ENCODE results near the gene IGDCC3. TPM values are rescaled to one million over a fixed set of nuclear protein-coding genes. Genes with fewer than 3 reads are reported as not detected.

Gene IGDCC3
- polyA plus RNA-seq, 2 of the 4 experiments (the other 2 are of a cell fraction): 0.04 to 0.12 TPM

- 67% methylated on average over 4 of the region's 5 CpGs for WGBS (ENCODE audit: missing lambda C conversion rate)
Measured at GRCh38 chr15:65333856-65334255, 43.9 kb downstream of the IGDCC3 start.

GRCh38 chr15:65333148-65333820 lies 44.5 kb downstream of the IGDCC3 start:
- CTCF ChIA-PET: interaction anchor here (0.8 to 9.2 kb wide), 3 partner anchors 11 to 68 kb away, joined by 3 to 118 read pairs (median 23); no protein-coding TSS in a partner anchor
- POLR2A ChIA-PET: no interaction called here
- H3K4me3 ChIP-seq: no peak overlapping the region
- no peak overlapping the region for H3K27ac ChIP-seq
- no peaks in the 10 kb centered on the region for H3K9me3 ChIP-seq
- TF ChIP-seq BCL3 (IDR thresholded peaks at IDR 0.05): no peak
- no peak for TF ChIP-seq KDM5A (IDR thresholded peaks at IDR 0.05)
- TF ChIP-seq ESRRA (IDR thresholded peaks at IDR 0.05; ENCODE audit: borderline replicate concordance, low read length): no peak
- TF ChIP-seq NFE2L2 (conservative IDR thresholded peaks at IDR 0.05; ENCODE audit: low read length): no peak
- TF ChIP-seq PBX3 (IDR thresholded peaks at IDR 0.05): no peak
- no peak for TF ChIP-seq ATOH8 (CRISPR knock-in tag; IDR thresholded peaks at IDR 0.05; ENCODE audit: low read depth)
- no peak for TF ChIP-seq POLR2A (IDR thresholded peaks at IDR 0.05; ENCODE audit: low read length)
- DNase-seq (ENCODE audit: low read depth in 1 of 2, low spot score in 1 of 2) (no peak), FAIRE-seq (no peak), ATAC-seq (0 out of 6 replicates have a peak, but pooled peaks of 1 of the 2 experiments have one; percentile 7)
- 62% methylated on average over 15 of the region's 16 CpGs for WGBS (ENCODE audit: missing lambda C conversion rate)
- H3K4me2 ChIP-seq: no peak overlapping the region
- no peaks in the 10 kb centered on the region for H3K4me1 ChIP-seq

More at GRCh38 chr15:65333856-65334255, 43.9 kb downstream of the IGDCC3 start:
- CTCF ChIA-PET: interaction anchor here (0.8 to 9.2 kb wide), 4 partner anchors 12 to 68 kb away, joined by 3 to 118 read pairs (median 13); no protein-coding TSS in a partner anchor
- TF ChIP-seq RNF2 (IDR thresholded peaks at IDR 0.05; ENCODE audit: borderline replicate concordance, low read depth): no peak
- TF ChIP-seq RAD21 (conservative IDR thresholded peaks at IDR 0.05 in 1 of 2, IDR thresholded peaks at IDR 0.05 in 1 of 2): no peak
- no peak for TF ChIP-seq ZFP36 (IDR thresholded peaks at IDR 0.05; ENCODE audit: borderline replicate concordance, partially characterized antibody)
- no peak for TF ChIP-seq CBX8 (IDR thresholded peaks at IDR 0.05)
- TF ChIP-seq EHF (CRISPR knock-in tag; IDR thresholded peaks at IDR 0.05): no peak
- TF ChIP-seq RCOR1 (IDR thresholded peaks at IDR 0.05; ENCODE audit: low read depth, low read length): no peak
- TF ChIP-seq MAZ (IDR thresholded peaks at IDR 0.05; ENCODE audit: borderline replicate concordance, low read depth, low read length): no peak
- TF ChIP-seq CHD2 (IDR thresholded peaks at IDR 0.05; ENCODE audit: low read length, partially characterized antibody): no peak
- no peak for TF ChIP-seq BHLHE40 (IDR thresholded peaks at IDR 0.05; ENCODE audit: low read depth, low read length)
- TF ChIP-seq MAFK (IDR thresholded peaks at IDR 0.05; ENCODE audit: partially characterized antibody): no peak
- TF ChIP-seq GATA3 (IDR thresholded peaks at IDR 0.05; ENCODE audit: borderline replicate concordance): no peak
- TF ChIP-seq EP300 (IDR thresholded peaks at IDR 0.05): no peak
- no peak for TF ChIP-seq HOXB5 (CRISPR knock-in tag; IDR thresholded peaks at IDR 0.05)
- ATAC-seq (no peak), DNase-seq (ENCODE audit: low read depth in 1 of 2, low spot score in 1 of 2) (no peak), FAIRE-seq (no peak)
- Histone ChIP-seq H3K9me3 (no peaks in the 10 kb centered on the region), H3K27ac (no peak overlapping the region), H3K4me1 (no peaks in the 10 kb centered on the region), H3K4me2 (no peak overlapping the region), H3K4me3 (no peak overlapping the region)
- POLR2A ChIA-PET: no interaction called here

All from A549 (cell line).